ENCODE results near the gene RERE.

The RERE gene

DNA sequence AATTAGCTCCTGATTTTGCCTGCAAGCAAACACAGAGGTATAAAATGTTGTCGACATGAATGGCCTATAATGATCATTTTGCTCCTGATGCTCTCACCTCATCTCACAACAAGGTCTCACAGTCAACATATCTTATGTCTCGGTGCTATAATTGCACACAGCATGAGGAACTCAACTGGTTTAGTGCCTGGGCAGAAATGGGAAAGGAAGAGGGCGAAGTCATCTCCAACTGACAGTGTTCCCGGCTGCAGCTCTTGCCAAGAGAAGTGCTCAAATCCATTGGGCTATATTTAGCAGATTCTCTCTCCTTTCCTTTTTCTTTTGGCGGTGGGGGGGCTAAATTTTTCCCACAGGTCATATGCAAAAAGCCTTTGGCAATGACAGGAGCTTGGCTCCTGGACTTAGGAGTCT lies 446.5 kb downstream of the RERE start:
- Histone ChIP-seq H3K79me2 (ENCODE audit: insufficient read depth, low read length) (peaks cover 94% of the 10 kb centered on the region), H3K4me2 (ENCODE audit: low read depth, low read length, poor library complexity, severe bottlenecking) (no peak overlapping the region)
- TF ChIP-seq CTCF (IDR thresholded peaks at IDR 0.05; ENCODE audit: insufficient read depth, low read length, poor library complexity, severe bottlenecking): no peak
- TF ChIP-seq EZH2phosphoT487 (conservative IDR thresholded peaks at IDR 0.05; ENCODE audit: low read length): no peak

GRCh38 chr1:8370046-8370881 lies 447.2 kb downstream of the RERE start:
- Histone ChIP-seq H3K36me3 (ENCODE audit: low read length) (peaks cover 7% of the 10 kb centered on the region; the same call in 1 of the 2 replicates), H3F3A (ENCODE audit: insufficient read depth) (no peaks in the 10 kb centered on the region), H4K20me1 (ENCODE audit: low read depth, low read length) (peaks cover 39% of the 10 kb centered on the region; the same call in 1 of the 2 replicates), H3K9me2 (replicated peaks; ENCODE audit: insufficient read depth, low read length) (no peaks in the 10 kb centered on the region), H3K27ac (ENCODE audit: low read depth, low read length) (no peak overlapping the region), H3K9ac (ENCODE audit: low read length) (no peak overlapping the region), H3K79me2 (ENCODE audit: insufficient read depth, low read length) (peaks cover 98% of the 10 kb centered on the region), H2AFZ (ENCODE audit: low read depth, low read length, severe bottlenecking) (no peak overlapping the region), H3K4me2 (ENCODE audit: low read depth, low read length, poor library complexity, severe bottlenecking) (no peak overlapping the region), H3K27me3 (ENCODE audit: low read length) (no peaks in the 10 kb centered on the region), H3K9me3 (ENCODE audit: insufficient read depth, low read length) (no peaks in the 10 kb centered on the region), H3K4me3 (ENCODE audit: insufficient read depth, low read length, poor library complexity, severe bottlenecking) (no peak overlapping the region)
- no peak for TF ChIP-seq CTCF (IDR thresholded peaks at IDR 0.05; ENCODE audit: insufficient read depth, low read length, poor library complexity, severe bottlenecking)
- no peak for TF ChIP-seq EZH2phosphoT487 (conservative IDR thresholded peaks at IDR 0.05; ENCODE audit: low read length)

More for the DNA sequence above, 446.5 kb downstream of the RERE start:
- Histone ChIP-seq H2AFZ (ENCODE audit: low read depth, low read length, severe bottlenecking) (no peak overlapping the region), H3K4me3 (ENCODE audit: insufficient read depth, low read length, poor library complexity, severe bottlenecking) (no peak overlapping the region), H3K27ac (ENCODE audit: low read depth, low read length) (no peak overlapping the region), H3K9ac (ENCODE audit: low read length) (no peak overlapping the region), H3K9me3 (ENCODE audit: insufficient read depth, low read length) (no peaks in the 10 kb centered on the region), H3K27me3 (ENCODE audit: low read length) (no peaks in the 10 kb centered on the region), H3K9me2 (replicated peaks; ENCODE audit: insufficient read depth, low read length) (no peaks in the 10 kb centered on the region), H3K36me3 (ENCODE audit: low read length) (peaks cover 5% of the 10 kb centered on the region; the same call in 1 of the 2 replicates), H3F3A (ENCODE audit: insufficient read depth) (no peaks in the 10 kb centered on the region), H4K20me1 (ENCODE audit: low read depth, low read length) (peaks cover 39% of the 10 kb centered on the region; the same call in 1 of the 2 replicates)

DNA sequence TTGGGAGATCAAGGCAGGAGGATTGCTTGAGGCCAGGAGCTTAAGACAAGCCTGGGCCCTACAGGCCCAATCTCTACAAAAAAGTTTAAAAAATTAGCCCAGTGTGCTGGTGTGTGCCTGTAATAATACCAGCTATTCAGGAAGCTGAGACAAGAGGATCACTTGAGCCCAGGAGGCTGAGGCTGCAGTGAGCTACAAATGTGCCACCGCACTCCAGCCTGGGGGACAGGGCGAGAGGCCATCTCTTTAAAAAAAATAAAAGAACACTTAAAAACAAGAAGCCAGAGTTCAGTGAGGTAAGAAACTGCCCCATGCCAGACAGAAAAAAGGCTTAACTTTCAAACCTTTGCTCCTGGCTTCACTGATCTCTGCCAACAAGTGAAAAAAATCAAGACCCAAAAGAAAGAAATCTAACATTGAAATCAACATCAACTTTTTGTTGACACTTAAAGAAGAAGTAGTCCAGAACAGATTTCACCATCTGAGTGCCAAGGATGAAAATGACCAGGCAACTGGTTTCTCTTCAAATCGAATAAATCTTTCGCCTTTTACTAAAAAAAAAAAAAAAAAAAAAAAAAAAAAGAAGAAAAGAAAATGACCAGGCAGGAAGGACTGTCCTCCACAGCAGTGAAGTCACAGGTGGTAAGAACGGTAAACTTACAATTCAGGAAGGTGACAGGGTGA lies 448.3 kb downstream of the RERE start:
- H3K27me3 ChIP-seq (ENCODE audit: low read length): no peaks in the 10 kb centered on the region
- no peaks in the 10 kb centered on the region for H3K9me2 ChIP-seq (replicated peaks; ENCODE audit: insufficient read depth, low read length)
- no peak overlapping the region for H3K9ac ChIP-seq (ENCODE audit: low read length)
- no peak overlapping the region for H2AFZ ChIP-seq (ENCODE audit: low read depth, low read length, severe bottlenecking)
- TF ChIP-seq EZH2phosphoT487 (conservative IDR thresholded peaks at IDR 0.05; ENCODE audit: low read length) (no peak), CTCF (IDR thresholded peaks at IDR 0.05; ENCODE audit: insufficient read depth, low read length, poor library complexity, severe bottlenecking) (no peak)
- H3K9me3 ChIP-seq (ENCODE audit: insufficient read depth, low read length): no peaks in the 10 kb centered on the region
- peaks cover 30% of the 10 kb centered on the region; the same call in 1 of the 2 replicates for H4K20me1 ChIP-seq (ENCODE audit: low read depth, low read length)
- no peak overlapping the region for H3K4me3 ChIP-seq (ENCODE audit: insufficient read depth, low read length, poor library complexity, severe bottlenecking)
- H3K79me2 ChIP-seq (ENCODE audit: insufficient read depth, low read length): peaks cover 86% of the 10 kb centered on the region
- H3F3A ChIP-seq (ENCODE audit: insufficient read depth): no peaks in the 10 kb centered on the region
- H3K36me3 ChIP-seq (ENCODE audit: low read length): peaks cover 9% of the 10 kb centered on the region; the same call in 1 of the 2 replicates
- H3K4me2 ChIP-seq (ENCODE audit: low read depth, low read length, poor library complexity, severe bottlenecking): no peak overlapping the region
- no peak overlapping the region for H3K27ac ChIP-seq (ENCODE audit: low read depth, low read length)

Measured in SU-DHL-6 (cell line).